ENCODE measurements around the gene FILIP1.

The FILIP1 gene

GRCh38 chr6:75249837-75250236 lies 243.8 kb downstream of the FILIP1 start:
- DNase-seq: no peak

- DNase-seq: no peak
Observed at GRCh38 chr6:75246386-75246785, 247.2 kb downstream of the FILIP1 start.

- no peak for DNase-seq
Observed at GRCh38 chr6:75244063-75244584, 249.5 kb downstream of the FILIP1 start.

GRCh38 chr6:75243333-75244062 lies 250.1 kb downstream of the FILIP1 start, which contains the start of gene COX7A2:
TSS of gene COX7A2 (minus strand) at chr6:75243801. CDS start at chr6:75243734, 67 bp downstream.
- peak; percentile 88 for DNase-seq

Data from stimulated activated CD4-positive, alpha-beta T cell treated with anti-CD3 and anti-CD28 coated beads, Interleukin-4, amount 100 ng/mL, for 24 hours (primary cell).